NOMO-1 (cell line): ENCODE measurements around the gene ATG9B.
"Not testable (repeated sequence)": the region's sequence is repeated elsewhere in the genome, so short reads cannot be mapped to it uniquely, and the experiment has no call there.

Experiments
- DNase-seq, 2 experiments: peaks; one replicate each; lab custom pipeline; 2025; ENCODE audit not compliant: unreplicated experiment in 2 of 2; lab: John Stamatoyannopoulos, UW

Gene ATG9B

GRCh38 chr7:151017370-151017952 lies 6.8 kb downstream of the ATG9B start:
- no peak for DNase-seq

DNA sequence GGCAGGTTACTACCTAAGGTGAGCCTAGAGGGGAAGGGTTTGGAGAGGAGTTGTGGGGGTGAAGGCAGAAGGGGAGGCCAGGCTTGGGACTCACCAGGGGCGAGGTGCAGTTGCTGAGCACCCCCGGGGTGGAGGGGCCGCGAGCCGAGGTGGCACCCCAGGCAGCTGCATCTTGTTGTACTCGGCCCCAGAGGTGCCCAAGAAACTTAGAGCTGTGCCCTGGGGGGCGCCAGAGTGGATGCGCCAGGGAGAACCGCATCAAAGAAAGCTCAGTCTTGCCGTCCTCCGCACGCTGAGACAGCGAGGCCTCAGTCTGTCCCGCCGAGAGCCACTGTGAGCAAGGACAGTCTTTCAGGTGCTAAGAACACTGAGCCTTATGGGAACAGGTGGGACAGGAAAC lies 7.4 kb downstream of the ATG9B start:
- DNase-seq, result no peak

GRCh38 chr7:151016505-151016904 lies 7.8 kb downstream of the ATG9B start:
- DNase-seq, result no peak

DNA sequence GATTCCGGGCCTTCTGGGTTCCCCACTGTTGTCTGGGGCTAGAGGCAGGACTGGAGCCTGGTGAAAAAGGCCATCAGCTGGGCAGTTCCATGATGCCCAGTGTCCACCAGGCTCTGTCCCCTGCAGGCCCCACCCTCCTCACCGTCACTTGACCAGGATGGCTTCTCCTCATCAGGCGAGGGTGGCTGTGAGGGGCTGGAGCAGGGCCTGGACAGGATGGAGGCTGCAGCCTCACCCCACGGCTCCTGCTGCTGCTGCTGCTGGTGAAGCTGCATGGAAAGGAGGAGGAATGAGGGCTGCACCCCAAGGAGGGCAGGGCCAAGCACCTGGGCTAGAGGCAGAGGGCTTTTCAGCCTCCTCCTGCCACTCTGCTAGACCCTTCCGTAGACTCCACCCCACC lies 8.3 kb downstream of the ATG9B start:
- DNase-seq, result no peak

- no peak for DNase-seq
Measured at GRCh38 chr7:151014950-151015349, 9.3 kb downstream of the ATG9B start.

DNA sequence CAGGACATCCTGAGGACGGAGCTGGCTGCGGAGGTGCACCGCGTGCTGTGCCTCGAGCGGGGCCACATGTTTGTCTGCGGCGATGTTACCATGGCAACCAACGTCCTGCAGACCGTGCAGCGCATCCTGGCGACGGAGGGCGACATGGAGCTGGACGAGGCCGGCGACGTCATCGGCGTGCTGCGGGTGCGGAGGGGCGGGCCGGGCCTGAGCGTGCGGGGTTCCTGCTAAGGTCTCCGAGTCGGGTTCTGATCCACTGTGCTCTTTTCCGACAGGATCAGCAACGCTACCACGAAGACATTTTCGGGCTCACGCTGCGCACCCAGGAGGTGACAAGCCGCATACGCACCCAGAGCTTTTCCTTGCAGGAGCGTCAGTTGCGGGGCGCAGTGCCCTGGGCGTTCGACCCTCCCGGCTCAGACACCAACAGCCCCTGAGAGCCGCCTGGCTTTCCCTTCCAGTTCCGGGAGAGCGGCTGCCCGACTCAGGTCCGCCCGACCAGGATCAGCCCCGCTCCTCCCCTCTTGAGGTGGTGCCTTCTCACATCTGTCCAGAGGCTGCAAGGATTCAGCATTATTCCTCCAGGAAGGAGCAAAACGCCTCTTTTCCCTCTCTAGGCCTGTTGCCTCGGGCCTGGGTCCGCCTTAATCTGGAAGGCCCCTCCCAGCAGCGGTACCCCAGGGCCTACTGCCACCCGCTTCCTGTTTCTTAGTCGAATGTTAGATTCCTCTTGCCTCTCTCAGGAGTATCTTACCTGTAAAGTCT lies 10.4 kb downstream of the ATG9B start:
- DNase-seq, result no peak

DNA sequence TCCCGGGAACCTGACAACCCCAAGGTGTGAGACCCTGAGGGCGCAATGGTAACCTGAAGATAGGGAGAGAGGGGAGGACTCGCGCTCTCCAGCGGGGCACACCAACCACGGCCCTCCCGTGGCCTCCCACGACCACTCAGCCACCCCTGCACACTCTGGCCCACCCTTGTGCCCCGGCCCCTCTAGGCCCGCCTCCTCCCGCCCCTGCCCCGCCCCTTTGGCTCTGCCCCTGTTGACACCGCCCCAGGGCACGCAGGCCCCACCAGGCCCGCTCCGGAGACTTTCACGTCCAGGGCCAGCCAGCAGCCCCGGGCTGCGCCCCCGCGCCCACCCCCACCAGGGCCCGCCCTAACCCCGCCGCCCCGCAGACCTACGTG lies 10.9 kb downstream of the ATG9B start:
- DNase-seq, result no peak

DNA sequence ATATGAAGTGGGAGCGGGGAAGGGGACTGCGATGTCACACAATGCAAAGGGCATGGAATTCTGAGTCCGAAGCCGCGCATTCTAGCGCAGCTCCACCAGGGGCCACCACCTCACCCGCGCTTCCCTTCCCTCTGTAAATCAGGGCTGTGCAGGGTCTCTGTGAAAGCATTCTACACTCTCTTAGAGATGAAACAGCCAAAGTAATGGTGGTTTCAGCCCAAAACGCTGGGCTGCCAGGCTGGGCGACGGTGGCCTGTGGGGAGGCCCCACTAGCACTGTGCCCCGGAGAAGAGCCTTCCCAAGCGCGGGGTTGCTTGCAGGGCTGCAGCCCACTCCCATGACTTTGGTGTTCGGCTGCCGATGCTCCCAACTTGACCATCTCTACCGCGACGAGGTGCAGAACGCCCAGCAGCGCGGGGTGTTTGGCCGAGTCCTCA lies 11.4 kb downstream of the ATG9B start:
- DNase-seq, result no peak

- no peak for DNase-seq
Measured at GRCh38 chr7:151012031-151012692, 12.1 kb downstream of the ATG9B start.

DNA sequence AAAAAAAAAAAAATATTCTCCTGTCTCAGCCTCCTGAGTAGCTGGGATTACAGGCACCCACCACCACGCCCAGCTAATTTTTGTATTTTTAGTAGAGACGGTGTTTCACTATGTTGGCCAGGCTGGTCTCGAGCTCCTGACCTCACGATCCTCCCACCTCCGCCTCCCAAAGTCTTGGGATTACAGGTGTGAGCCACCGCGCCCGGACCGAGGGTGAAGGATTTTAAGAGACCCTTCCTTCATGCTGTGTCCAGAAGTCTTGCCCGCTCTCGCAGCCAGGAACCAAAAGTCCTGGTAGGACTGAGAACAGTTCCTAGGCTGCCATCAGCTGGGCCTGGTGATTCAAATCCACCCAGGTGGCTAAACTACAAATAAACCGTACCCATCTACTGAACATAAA lies 12.7 kb downstream of the ATG9B start:
- DNase-seq, result not testable (repeated sequence)

DNA sequence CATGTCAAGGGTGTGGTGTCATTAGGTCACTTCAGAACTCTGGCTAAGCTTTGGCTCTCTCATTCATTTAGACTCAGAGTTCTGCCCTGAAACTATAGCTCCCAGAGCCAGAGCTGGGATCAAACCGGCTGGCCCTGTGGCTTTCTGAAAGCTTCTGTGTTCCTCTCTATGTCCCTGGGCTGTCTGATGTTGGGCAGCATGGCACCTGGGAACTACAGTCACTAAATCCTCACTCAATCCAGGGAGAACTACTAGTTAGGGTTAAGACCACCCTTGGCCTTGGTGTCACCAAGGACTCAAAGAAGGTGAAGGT lies 13.2 kb downstream of the ATG9B start:
- no peak for DNase-seq

GRCh38 chr7:151010307-151011096 lies 13.8 kb downstream of the ATG9B start:
- no peak for DNase-seq

GRCh38 chr7:151010037-151010306 lies 14.3 kb downstream of the ATG9B start:
- no peak for DNase-seq

DNA sequence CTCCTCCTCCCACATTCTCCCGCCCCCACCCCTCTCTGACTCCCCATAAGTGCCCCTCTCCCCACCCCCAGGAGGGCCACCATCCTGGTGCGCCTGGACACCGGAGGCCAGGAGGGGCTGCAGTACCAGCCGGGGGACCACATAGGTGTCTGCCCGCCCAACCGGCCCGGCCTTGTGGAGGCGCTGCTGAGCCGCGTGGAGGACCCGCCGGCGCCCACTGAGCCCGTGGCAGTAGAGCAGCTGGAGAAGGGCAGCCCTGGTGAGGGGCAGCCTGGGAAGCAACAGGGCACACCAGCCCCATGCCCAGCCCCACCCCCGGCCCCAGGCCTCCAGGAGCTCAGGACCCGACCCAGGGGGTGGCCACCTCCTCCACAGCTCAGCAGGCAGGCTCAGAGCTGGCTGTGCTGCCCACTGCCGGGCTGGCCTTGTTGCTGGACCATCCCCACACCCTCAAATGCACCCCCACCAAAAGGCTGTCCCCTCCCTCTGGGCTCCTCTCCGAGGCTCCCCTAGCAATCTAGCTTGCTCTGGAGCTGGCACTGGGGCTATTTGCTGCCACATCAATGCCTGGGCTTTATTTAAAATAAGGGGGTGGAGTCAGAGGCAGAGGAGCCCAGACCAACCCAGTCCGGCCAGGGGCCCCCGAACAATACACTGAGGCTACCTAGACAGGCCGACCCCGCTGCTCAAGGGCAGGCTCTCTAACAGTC lies 14.8 kb downstream of the ATG9B start:
- no peak for DNase-seq

GRCh38 chr7:151008511-151009323 lies 15.6 kb downstream of the ATG9B start:
- DNase-seq, result peak; percentile 37 to 38

DNA sequence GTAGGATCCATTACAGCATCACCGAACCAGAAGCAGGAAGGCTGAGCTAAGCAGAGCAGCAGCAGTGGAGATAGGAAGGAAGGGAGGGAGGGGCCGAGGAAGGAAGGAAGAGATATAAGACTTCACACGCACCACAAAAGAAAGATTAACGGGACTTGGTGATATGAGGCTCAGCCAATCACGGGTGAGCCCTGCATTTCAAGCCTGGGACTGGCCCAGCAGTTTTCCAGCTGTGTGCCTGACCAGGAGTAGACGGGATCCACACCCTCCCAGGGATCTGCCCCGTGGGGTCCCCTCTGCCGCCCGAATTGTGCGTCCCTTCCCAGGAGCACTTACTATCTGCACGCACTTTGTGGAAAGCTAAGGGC lies 16.2 kb downstream of the ATG9B start:
- no peak for DNase-seq

DNA sequence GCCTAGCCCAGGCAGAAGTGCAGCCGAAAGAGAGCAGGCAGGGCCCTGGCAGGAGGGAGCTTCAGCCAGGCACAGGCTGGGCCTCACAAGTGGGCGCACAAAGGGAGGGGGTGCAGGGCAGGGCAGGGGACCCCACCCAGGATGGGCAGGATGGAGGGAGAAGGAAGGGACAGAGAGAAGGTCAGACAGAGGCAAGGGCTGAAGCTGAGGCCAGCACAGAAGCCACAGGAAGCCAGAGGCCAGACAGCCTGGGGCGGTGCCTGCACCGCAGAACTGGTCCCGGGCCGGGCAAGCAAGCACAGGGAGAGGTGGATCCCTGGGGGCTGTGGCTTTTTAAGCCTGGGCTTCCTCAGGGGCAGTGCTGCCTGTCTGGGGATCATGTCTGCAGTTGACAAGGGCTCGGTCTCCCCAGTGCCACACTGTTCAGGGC lies 16.8 kb downstream of the ATG9B start:
- DNase-seq, result no peak

GRCh38 chr7:151006590-151007300 lies 17.5 kb downstream of the ATG9B start:
- no peak for DNase-seq

- DNase-seq, result no peak
Measured at GRCh38 chr7:151005566-151005965, 18.7 kb downstream of the ATG9B start.

GRCh38 chr7:151003572-151003971 lies 20.7 kb downstream of the ATG9B start:
- DNase-seq, result no peak
